ENCODE data around the gene IGFBPL1.

- TF ChIP-seq, protein P1, sequence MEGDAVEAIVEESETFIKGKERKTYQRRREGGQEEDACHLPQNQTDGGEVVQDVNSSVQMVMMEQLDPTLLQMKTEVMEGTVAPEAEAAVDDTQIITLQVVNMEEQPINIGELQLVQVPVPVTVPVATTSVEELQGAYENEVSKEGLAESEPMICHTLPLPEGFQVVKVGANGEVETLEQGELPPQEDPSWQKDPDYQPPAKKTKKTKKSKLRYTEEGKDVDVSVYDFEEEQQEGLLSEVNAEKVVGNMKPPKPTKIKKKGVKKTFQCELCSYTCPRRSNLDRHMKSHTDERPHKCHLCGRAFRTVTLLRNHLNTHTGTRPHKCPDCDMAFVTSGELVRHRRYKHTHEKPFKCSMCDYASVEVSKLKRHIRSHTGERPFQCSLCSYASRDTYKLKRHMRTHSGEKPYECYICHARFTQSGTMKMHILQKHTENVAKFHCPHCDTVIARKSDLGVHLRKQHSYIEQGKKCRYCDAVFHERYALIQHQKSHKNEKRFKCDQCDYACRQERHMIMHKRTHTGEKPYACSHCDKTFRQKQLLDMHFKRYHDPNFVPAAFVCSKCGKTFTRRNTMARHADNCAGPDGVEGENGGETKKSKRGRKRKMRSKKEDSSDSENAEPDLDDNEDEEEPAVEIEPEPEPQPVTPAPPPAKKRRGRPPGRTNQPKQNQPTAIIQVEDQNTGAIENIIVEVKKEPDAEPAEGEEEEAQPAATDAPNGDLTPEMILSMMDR (IDR thresholded peaks at IDR 0.05), result no peak
- TF ChIP-seq POLR2A (IDR thresholded peaks at IDR 0.05) (no peak), POLR2AphosphoS5 (IDR thresholded peaks at IDR 0.05) (no peak)
Observed at GRCh38 chr9:38439916-38440301, 15.7 kb upstream of the IGFBPL1 start.

Measured in suprapubic skin (tissue), 4 donors.